Progenitor cell of endocrine pancreas (in vitro differentiated cells): ENCODE data around the gene SLC6A16. TPM values are rescaled to one million over a fixed set of nuclear protein-coding genes. Genes with fewer than 3 reads are reported as not detected.

Experiments used
- DNase-seq: peaks from one replicate; pipeline ENCODE4 v3.0.0; 2021; ENCODE audit warnings: low spot score; ENCODE audit not compliant: unreplicated experiment
- H3K27ac Mint-ChIP-seq: 2 replicates; pipeline ENCODE4 v1.8.0; 2021; ENCODE audit warnings: mild to moderate bottlenecking, moderate library complexity, mixed read lengths
- H3K27me3 Mint-ChIP-seq: 2 replicates; pipeline ENCODE4 v1.8.0; 2021; ENCODE audit warnings: mixed read lengths
- H3K36me3 Mint-ChIP-seq: 2 replicates; pipeline ENCODE4 v1.8.0; 2022; ENCODE audit warnings: mixed read lengths; ENCODE audit not compliant: insufficient read depth
- H3K4me1 Mint-ChIP-seq: 2 replicates; pipeline ENCODE4 v1.8.0; 2021; ENCODE audit warnings: low read depth, mixed read lengths
- H3K4me3 Mint-ChIP-seq: 2 replicates; pipeline ENCODE4 v1.8.0; 2021; ENCODE audit warnings: low read depth, mild to moderate bottlenecking, moderate library complexity, mixed read lengths
- H3K9me3 Mint-ChIP-seq: 2 replicates; pipeline ENCODE4 v1.8.0; 2021; ENCODE audit warnings: low read depth, mixed read lengths
- CTCF ChIP-seq: fragments of 200-600 bp; sonication (generic); IDR thresholded peaks from one replicate; pipeline ENCODE4 v1.5.0; 2021; ENCODE audit warnings: antibody characterized with exemption, mild to moderate bottlenecking; ENCODE audit not compliant: unreplicated experiment
- total RNA-seq: library from RNA; stranded (reverse); gene quantifications from 2 replicates; pipeline ENCODE4 v1.2.1, GENCODE V29; 2021

The SLC6A16 gene
- total RNA-seq, 1 donor from 2014 or later: 11.8 TPM

GRCh38 chr19:49264258-49264657, 60.7 kb downstream of the SLC6A16 start:
- H3K4me3 Mint-ChIP-seq: no peak overlapping the region

GRCh38 chr19:49261602-49262001, 63.4 kb downstream of the SLC6A16 start:
- TF ChIP-seq CTCF: no peak
- no peaks in the 10 kb centered on the region for H3K27me3 Mint-ChIP-seq
- no peak overlapping the region for H3K27ac Mint-ChIP-seq
- H3K9me3 Mint-ChIP-seq: peaks cover 32% of the 10 kb centered on the region
- no peak for DNase-seq
- H3K36me3 Mint-ChIP-seq: no peaks in the 10 kb centered on the region
- H3K4me1 Mint-ChIP-seq: no peaks in the 10 kb centered on the region
- H3K4me3 Mint-ChIP-seq: no peak overlapping the region

More at GRCh38 chr19:49264258-49264657, 60.7 kb downstream of the SLC6A16 start:
- no peak for DNase-seq
- Mint-ChIP-seq H3K27me3 (no peaks in the 10 kb centered on the region), H3K36me3 (no peaks in the 10 kb centered on the region), H3K4me1 (no peaks in the 10 kb centered on the region), H3K9me3 (peaks cover 40% of the 10 kb centered on the region), H3K27ac (no peak overlapping the region)
- no peak for TF ChIP-seq CTCF

GRCh38 chr19:49256691-49257090, 68.3 kb downstream of the SLC6A16 start:
- TF ChIP-seq CTCF: no peak
- H3K9me3 Mint-ChIP-seq: peaks cover 18% of the 10 kb centered on the region
- H3K27me3 Mint-ChIP-seq: peaks cover 24% of the 10 kb centered on the region
- H3K36me3 Mint-ChIP-seq: no peaks in the 10 kb centered on the region
- H3K4me3 Mint-ChIP-seq: no peak overlapping the region
- H3K4me1 Mint-ChIP-seq: no peaks in the 10 kb centered on the region
- no peak overlapping the region for H3K27ac Mint-ChIP-seq
- no peak for DNase-seq

GRCh38 chr19:49255674-49256073, 69.3 kb downstream of the SLC6A16 start:
- Mint-ChIP-seq H3K4me3 (no peak overlapping the region), H3K4me1 (no peaks in the 10 kb centered on the region), H3K27ac (no peak overlapping the region), H3K36me3 (no peaks in the 10 kb centered on the region), H3K27me3 (peaks cover 28% of the 10 kb centered on the region), H3K9me3 (peaks cover 14% of the 10 kb centered on the region)
- no peak for TF ChIP-seq CTCF
- no peak for DNase-seq

- Mint-ChIP-seq H3K4me1 (no peaks in the 10 kb centered on the region), H3K9me3 (peaks cover 7% of the 10 kb centered on the region), H3K36me3 (no peaks in the 10 kb centered on the region), H3K27ac (no peak overlapping the region), H3K27me3 (peaks cover 34% of the 10 kb centered on the region), H3K4me3 (no peak overlapping the region)
- no peak for TF ChIP-seq CTCF
- no peak for DNase-seq
These were observed 75.1 kb downstream of the SLC6A16 start for GRCh38 chr19:49249933-49250332.
